Epidermal melanocyte (primary cell): ENCODE measurements around the gene MICB.
A peak's percentile ranks its signal among the peaks of the same experiment; 100 is the strongest.
"Not testable (repeated sequence)": the region's sequence is repeated elsewhere in the genome, so short reads cannot be mapped to it uniquely, and the experiment has no call there.

ENCODE experiments used
- DNase-seq: peaks from one replicate; pipeline ENCODE4 v3.0.0; 2011; ENCODE audit warnings: low spot score; ENCODE audit not compliant: insufficient read length

The MICB gene

GRCh38 chr6:31497531-31498476 lies at the start of gene MICB:
TSS of gene MICB (plus strand) at chr6:31498145. CDS start at chr6:31498194, 49 bp downstream.
- DNase-seq, result peak; percentile 64

DNA sequence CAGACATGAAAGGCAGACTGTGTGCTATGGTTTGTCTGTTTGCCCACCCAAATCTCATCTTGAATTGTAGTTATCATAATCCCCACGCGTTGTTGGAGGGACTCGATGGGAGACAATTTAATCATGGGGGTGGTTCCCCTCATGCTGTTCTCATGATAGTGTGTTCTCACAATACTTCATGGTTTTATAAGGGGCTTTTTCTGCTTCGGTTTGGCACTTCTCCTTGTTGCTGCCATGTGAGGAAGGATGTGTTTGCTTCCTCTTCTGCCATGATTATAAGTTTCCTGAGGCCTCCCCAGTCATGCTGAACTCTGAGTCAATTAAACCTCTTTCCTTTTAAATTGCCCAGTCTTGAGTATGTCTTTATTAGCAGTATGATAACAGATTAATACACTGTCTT lies 47.2 kb upstream of the MICB start:
- DNase-seq, result no peak

- no peak for DNase-seq
Observed at GRCh38 chr6:31452859-31453258, 45.1 kb upstream of the MICB start.

DNA sequence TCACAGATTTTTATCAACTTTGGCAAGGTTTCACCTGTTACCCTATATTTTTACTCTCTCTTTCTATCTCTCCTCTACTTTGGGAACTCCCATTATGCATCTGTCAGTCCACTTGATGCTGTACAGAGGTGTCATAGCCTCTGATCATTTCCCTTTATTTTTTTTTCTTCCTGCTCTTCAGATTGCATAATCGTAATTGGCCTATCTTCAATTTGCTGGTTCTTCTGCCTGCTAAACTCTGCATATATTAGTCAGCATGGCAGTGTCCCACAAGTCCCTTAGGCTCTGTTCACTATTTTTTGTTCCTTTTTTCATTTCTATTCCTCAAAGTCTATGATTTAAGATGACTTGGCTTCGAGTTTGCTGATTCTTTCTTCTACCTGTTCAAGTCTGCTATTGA lies 44.7 kb upstream of the MICB start:
- DNase-seq, result no peak

DNA sequence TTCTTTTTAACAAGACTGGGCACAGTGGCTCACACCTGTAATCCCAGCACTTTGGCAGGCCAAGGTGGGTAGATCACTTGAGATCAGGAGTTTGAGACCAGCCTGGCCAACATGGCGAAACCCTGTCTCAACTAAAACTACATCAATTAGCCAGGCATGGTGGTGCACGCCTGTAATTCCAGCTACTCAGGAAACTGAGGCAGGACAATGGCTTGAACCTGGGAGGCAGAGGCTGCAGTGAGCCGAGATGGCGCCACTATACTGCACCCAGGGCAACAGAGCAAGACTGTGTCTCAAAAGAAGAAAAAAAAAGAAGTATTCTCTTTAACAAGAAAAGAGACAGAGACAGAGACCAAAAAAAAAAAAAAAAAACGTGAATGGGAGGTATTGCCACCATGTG lies 38.1 kb upstream of the MICB start:
- DNase-seq, result not testable (repeated sequence)

DNA sequence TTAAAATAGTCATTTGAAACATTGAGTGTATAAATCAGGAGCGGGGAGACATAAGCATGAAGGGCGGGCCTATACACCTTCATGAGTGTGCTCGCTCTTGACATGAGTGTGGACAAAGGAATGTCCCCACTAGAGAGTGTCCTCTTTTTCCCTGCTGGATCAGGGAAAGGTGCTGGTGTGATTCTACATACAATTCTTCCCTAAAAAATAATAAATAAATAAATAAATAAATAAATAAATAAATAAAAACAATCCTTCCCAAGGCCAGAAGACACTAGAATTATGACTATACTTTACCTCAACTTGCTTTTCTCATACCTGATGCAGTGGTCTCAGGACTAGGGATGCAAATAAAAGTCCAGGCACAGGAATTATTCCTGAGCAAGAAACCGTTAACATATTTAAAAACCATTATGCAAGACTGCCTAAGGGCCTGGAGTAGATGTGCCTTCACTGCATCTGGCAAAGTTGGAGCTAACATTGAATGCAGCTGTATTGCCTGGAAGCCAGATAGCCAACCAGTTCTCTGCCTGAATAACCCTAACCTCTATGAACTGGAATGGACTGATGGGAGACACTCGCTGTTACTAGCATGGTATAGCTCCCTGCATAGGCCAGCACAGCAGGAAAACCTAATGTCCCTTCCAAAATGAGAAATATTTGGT lies 37.5 kb upstream of the MICB start:
- DNase-seq, result no peak

DNA sequence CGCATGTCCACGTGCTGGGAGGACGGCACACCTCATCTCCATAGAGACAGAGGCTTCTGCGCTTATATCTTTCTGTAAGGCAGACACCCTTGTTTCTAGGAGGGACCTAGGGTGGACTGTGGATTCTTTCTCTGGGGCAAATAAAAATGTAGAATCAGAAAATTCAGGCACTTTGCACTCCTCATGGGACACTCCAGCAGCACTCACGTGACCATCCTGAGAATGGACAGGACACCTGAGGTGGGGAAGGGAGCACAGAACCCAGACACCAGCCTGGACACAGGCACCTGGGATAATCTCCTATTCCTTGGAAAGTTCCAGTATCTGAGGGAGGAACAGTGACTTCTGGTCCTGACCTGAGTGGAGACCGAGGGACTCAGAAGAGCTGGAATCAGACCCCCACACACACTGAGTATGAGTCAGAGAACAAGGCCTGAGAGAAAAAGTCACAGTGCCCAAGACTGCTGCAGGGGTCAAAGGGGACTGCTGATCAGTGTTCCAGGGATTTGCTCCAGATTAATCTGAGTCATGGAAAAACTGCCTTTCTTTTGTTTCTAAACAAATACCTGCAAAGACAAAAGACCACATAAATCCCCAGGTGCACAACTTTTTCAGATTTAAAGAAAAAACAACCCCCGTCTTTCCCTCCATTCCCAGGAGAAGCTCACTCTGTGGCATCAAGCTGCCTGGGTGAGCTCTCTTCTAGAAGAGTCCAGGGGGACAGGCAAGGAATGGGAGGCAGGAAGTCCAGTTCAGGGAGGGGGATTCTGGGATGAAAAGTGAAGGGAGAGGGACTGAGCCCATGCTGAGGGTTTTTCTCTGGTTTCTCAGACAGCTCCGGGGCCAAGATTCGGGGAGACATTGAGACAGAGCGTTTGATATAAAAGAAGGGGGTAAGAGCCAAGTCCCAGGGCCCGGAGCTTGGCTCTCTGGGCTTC lies 35.6 kb upstream of the MICB start:
- no peak for DNase-seq

DNA sequence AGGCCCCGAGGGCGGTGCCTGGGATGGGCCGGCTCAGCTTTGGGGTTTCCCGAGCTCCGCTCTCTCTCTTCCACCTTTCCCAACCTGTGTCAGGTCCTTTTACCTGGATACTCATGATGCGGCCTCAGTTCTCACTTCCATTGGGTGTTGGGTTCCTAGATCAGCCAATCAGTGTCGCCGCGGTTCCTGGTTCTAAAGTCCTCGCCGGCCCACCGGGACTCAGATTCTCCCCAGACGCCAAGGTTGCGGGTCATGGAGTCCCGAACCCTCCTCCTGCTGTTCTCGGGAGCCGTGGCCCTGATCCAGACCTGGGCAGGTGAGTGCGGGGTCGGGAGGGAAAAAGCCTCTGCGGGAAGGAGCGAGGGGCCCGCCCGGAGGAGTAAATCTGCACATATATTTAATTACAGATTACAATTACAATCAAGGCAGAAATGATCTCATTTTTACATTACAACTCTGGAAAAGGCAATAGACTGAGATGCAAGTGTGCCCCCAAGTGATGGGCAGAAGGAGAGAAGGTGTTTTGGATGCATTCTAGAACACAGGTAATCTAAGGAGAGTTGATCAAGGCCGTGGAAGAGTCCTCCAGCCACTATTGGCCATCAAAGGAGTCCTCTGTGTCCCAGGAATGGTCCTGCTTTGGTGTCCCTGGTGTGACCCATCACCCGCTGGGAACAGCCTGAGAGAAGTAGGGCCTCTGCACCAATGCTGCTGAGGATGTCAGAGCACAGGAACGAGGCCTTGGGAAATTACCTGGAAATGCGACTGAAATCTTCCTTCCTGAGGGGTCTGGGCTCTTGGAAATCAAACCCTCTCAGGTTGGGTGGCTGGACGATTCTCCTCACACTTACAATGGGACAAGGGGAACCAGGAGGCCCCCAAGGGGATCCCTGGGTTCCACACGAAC lies 34.7 kb upstream of the MICB start:
- DNase-seq, result peak; percentile 49

DNA sequence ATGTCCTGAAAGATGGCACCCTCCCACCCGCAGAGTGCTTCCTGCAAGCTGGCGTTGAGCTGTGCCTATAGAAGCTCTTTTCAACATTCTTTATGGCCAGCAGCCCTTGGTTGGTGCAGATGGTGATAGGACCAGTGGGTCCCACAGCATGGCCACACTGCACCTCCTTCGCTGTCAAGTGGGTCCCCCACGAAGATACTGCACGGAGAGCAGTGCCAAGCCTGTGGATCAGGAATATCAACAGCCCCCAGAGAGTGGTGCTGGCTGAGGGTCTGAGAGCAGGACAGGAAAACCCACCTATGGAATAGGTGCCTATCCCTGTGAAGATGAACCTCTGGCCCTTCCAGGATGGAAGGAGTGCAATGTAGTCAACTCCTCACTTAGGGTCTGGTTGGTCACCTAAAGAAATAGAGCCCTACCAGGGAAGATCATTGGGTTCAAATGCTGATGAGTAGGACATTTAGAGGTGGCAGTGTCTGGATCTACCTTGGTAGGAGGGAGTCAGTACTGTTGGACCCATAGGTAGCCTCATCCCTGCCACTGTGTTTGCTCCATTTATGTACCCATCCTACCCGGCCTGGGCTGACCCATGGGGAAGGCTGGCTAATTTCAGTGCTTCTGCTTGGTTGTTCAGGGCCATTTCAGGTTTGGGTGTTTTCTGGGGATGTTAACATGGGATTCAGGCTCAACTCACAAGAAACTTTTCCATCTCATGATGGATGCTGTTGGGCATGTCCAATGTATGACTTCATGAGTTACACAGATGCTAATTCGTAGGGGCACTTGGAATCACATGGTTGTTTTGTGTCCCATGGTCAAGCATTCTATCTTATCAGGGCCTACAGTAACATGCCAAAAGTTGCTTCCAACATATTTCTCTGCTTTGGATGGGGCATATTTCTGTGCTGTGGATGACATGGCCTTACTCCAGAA lies 33.4 kb upstream of the MICB start:
- DNase-seq, result no peak

DNA sequence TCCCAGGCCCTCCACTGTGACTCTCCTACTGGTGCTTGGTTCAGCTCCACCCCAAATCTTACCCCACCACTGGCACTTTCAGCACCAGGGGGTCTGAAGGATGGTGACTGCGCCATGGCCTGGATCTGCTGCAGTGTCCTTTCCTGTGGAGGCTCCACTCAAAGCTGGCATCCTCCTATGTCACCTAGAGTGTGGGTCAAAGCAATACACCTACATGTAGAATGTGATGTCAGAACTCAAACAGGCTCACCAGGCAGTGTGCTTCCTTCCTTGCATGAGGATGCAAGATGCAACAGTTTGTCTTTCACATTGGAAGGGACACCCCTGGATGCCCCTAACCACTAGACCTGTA lies 32.8 kb upstream of the MICB start:
- no peak for DNase-seq

GRCh38 chr6:31465718-31466117 lies 32.2 kb upstream of the MICB start:
- DNase-seq, result no peak

- DNase-seq, result no peak
Observed at GRCh38 chr6:31466466-31466865, 31.5 kb upstream of the MICB start.

GRCh38 chr6:31467151-31467550 lies 30.8 kb upstream of the MICB start:
- no peak for DNase-seq

GRCh38 chr6:31468311-31468710 lies 29.6 kb upstream of the MICB start:
- no peak for DNase-seq

GRCh38 chr6:31470801-31471200 lies 27.1 kb upstream of the MICB start:
- no peak for DNase-seq

DNA sequence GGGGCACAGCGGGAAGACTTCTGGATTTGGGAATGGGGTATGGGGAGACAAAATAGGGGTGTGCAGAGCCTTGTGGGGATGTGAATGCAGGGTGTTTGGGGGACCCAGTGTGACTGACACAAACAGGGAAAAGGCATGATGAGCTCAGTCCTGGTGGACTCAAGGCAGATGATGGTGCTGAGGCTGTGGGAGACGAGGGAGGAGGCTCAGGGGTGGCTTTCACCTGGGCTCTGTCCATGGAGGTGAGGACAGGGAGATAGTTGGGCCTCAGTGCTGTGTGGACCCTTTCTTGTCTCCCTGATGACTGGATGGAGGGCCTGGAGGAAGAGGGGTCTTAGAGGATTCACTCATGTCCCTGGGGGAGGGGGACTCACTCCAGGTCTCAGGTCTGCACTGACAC lies 26.2 kb upstream of the MICB start:
- no peak for DNase-seq

DNA sequence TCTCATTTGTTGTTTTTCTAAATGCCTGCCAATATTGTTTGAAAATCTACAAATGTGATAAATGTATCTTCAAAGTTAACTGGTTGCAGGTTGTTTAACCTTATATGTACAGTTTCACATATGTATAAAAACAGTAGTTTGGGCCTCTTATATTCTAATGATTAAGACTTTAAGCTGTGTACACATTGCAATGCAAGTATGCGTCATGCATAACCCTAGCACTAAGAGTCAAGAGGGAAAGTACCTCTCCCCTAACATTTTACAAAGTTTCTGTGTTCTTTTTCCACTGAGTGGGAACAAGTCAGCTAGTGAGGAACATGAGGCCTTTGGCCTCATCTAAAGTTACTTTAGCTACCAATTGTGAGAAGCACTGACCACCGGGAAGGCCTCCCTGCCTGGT lies 25.7 kb upstream of the MICB start:
- DNase-seq, result no peak

GRCh38 chr6:31473244-31473643 lies 24.7 kb upstream of the MICB start:
- DNase-seq, result no peak
